HG03097 (cell line): Measurements from ENCODE around the gene FNDC5.

ENCODE experiments used
- ATAC-seq: cut with Tn5 transposase; IDR thresholded peaks from one replicate; pipeline ENCODE4 v1.9.1; 2021; ENCODE audit not compliant: unreplicated experiment, low FRiP score

The FNDC5 gene

DNA sequence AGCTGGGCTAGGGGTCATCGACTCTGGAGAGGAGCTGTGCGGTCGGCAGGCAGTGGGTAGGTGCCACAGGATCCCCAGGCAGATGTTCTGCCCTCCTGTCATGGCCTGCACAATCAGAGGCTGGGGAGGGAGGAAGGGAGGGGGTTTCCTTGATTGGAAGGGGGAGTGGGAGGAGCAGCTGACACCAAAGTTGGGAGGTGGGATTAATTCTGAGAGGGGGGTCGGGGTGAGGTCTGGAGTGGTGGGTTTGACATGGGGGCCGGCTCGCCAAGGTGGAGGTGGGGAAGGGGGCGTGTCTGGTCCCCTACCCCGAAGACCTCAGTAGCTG, 14.9 kb upstream of the FNDC5 start:
- no peak for ATAC-seq

DNA sequence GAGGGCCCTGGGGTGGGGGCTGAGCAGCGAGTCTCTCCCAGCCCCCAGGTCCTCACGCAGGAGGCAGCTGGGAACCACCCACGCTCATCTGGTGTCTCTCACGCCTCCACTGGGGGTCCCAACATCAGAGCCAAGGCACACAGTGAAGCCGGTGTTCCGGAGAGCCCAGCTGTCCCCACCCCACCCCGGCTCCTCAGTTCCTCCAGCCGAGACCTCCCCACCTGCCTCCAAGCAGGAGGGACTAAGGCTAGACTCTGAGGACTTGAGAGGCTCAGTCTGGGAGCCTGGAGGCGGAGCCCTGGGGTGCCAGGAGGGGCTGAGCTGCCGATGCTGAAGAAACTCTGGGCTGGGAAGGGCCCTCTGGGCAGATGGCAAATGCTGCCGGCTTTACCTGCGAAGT, 14.0 kb upstream of the FNDC5 start:
- ATAC-seq, result no peak

DNA sequence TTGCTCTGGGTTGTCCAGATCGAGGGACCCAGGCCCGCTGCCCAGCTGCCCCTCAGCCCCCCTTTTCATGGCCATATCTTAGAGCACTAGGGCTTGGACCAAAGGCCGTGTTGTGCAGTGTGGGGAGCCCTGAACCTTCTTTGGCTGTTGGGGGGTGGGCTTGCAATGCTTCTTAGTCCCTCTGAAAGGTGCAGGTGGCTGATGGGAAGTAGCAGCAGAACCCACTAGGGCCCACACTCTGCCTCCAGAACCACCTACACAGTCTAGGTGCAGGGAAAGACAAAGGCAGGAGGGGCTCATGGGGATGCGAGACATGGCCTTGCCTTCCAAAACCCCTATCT, 13.3 kb upstream of the FNDC5 start:
- ATAC-seq, result no peak

DNA sequence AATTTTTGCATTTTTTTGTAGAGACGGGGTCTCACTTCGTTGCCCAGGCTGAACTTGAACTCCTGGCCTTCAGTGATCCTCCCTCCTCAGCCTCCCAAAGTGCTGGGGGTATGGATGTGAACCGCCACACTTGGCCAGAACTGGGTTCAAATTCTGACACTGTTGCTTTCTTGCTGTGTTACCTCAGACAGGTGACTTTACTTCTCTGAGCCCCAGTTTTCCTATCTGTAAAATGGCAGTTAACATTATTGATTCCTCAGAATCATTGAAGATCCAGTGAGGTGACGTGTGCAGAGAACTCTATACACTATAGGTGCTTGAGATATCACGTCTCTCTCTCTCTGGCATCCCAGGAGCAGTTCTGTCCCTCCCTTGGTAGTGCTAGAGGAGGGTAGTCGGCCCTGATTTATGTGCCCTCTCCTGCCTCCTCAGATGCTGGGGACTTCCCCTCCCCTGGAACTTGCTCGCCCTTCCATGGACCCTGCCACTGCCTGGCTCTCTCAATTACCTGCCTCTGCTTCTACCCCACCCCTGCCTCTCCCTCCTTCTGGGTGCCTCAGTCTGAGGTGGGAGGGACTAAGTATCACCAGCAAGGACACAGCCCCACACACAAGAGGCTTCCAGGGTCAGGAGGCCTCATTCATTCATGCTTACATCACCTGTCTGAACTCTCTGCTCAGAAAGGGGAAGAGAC, 12.8 kb upstream of the FNDC5 start:
- no peak for ATAC-seq

DNA sequence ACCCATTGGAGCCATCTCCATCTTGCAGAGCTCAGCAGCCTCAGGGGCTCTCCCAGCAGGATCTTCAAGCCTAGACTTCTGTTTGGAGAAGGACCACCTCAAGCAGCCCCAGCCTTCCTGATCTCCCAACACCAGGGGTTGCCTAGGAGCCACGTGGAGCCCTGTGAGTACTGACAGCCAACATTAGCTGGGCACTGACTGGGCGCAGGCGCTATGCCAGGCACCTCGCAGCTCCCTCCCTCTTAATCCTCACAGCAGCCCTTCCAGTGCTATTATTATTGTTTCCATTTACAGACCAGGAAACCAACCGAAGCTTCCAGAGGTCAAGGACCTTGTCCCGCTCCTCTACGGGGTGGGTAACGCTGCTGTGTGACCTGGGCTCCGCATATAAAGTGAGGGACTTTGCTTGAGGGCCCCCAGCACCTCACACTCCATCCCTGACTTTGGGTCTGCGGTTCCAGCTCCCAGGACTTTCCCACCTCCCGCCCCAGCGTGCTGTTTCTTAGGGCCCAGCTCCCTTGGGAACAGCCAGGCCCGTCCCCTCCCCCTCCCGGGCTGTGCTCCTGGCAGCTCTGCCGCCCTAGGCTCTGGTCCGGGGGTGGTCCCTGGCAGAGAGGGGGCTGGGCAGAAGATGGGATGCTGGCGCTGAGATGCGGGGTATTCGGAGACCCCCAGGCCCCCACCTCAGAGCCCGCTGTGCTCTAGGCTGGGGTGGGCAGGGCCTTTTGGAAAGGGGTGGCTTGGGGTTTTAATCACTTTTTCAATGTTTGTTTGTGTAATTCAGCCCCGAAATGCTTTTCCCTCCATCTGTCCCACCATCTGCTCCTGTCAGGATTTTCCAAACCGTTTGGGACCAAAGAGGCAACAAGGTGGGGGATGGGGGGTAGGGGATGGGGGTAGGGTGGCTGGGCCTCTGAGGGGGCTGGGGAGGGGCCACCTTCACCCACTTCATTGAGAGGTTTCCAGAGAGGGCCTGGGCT, 11.4 kb upstream of the FNDC5 start:
- no peak for ATAC-seq

DNA sequence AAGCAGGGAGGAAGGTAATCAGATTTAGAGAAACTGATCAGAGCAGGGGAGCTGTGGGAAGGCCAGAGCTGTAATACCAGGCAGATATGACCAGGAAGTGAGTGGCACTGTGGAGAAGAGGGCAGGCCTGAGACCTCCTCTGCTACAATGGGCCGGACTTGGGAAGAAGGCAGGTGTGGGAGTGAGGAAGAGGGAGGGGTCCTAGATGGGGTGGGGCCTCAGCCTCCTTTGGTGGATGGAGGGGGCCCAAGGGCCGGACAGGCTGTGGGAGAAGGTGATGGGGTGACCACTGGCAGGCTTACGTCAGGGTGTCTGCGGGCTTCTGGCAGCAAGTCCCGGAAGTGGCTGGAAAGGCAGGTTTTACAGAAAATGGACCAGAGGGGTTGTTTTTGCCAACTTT, 10.6 kb upstream of the FNDC5 start:
- no peak for ATAC-seq

DNA sequence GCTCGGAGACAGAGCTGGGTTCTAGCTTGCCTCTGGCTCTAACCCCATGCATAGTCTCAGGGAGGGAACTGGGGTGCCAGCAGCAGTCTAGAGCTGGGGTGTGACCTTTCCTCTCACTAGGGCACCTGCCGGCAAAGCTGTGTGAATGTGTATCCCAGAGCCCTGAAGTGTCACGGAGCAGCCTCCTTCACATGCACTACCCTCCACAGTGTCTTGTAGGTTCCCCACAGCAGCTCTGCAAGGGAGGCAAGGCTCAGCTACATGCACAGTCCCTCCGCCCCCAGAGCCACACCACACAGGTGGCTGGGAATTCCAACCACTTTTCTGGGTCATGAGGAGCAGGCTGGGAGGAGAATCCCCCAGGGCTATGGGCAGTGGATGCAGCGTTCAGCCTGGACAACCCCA, 7.9 kb upstream of the FNDC5 start:
- no peak for ATAC-seq

DNA sequence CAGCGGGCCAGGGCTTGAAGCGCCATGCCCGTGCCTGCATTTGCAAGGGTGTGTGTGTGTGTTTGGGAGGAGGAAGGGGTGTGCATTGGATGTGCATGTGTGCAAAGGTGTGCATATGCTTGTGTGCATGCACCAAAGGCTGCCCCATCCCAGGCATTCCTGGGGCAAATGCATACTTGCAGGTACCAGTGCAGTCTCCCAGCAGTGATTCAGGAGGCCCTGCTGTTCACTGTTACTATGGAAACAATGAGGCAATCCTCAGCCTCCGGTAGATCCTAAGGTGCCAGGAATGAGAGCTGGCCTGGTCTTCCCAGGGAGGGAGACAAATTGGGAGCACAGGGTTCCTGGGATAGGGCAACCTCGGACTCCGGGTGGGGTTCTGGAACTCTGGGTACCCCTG, 7.5 kb upstream of the FNDC5 start:
- ATAC-seq, result no peak

DNA sequence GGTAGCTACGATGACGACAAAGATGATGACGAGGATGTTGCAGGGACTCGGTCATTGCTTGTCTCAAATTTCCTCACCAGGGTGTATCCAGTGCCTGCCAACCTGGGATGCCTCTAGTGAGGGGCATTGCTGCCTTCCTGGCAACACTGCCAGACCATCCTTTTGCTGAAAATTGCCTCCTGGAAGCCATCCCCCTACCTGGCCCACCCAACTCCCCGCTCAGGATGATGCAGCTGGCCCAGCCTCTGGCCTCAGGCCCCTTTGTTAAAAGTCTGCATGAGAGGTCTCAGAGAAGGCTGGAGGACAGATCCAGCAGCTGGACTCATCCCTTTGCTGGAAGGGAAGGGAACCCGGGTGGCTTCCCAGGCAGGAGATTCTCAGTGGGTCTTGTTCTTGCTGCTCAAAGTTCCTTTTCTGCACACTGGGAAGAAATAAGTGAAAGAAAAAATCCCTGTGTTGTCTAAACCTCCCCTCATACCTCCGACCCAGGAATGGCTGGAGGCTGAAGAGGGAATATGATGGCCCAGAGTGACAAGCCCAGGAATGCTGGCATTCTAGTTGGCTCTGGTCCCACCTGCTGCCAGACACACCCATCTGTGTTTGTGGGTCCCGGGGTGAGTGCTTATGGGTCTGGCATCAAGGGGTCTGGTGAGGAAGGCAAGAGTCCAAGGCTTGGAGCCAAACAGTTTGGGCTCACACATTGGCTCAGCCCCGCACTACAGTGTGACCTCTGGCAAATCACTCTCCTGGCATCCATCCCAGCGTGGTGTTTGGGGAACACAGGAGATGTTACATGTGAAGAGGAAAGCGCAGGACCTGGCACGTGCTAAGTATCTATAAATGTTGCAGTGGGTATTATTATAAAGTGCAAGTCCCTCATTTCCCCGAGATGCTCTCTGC, 6.7 kb upstream of the FNDC5 start:
- ATAC-seq, result no peak

DNA sequence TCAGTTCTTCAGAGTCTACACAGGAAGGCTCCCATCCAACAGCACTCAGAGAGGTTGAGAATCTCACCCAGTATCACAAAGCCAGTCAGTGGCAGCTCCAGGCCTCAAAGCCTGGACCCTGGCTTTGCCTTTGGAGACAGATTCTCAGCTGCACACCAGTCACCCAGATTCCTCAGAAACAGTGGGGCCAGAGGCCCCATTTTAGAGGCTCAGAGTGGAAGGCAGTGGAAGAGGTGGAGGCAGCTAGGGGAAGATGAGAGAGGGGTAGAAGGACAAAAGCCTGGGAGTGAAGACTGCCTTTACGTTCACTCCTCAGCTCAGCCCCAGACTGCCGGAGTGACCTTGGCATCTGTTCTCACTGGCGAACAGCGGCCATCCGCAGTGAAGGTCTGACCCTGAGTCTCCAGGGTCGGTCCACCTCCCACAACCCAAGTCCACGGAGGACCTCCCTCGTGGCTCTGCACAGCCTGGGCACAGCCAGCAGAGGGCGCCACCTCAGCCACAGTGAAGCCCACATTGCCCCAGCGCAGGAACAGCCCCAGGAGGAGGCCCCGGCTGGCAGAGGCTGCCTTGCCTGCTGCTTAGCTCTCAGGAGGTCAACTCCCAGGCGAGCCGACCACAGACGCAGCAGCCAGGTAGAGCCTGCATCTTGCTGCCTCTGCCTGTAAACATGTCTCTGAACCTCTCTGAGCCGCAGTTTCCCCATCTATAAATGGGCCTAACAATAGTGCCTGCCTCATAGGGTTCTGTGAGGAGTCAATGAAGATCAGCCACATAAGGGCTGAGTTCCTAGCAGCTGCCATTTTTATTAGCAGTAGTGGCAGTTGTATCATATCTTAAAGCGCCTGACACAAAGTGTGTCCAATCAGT, 5.9 kb upstream of the FNDC5 start:
- no peak for ATAC-seq

DNA sequence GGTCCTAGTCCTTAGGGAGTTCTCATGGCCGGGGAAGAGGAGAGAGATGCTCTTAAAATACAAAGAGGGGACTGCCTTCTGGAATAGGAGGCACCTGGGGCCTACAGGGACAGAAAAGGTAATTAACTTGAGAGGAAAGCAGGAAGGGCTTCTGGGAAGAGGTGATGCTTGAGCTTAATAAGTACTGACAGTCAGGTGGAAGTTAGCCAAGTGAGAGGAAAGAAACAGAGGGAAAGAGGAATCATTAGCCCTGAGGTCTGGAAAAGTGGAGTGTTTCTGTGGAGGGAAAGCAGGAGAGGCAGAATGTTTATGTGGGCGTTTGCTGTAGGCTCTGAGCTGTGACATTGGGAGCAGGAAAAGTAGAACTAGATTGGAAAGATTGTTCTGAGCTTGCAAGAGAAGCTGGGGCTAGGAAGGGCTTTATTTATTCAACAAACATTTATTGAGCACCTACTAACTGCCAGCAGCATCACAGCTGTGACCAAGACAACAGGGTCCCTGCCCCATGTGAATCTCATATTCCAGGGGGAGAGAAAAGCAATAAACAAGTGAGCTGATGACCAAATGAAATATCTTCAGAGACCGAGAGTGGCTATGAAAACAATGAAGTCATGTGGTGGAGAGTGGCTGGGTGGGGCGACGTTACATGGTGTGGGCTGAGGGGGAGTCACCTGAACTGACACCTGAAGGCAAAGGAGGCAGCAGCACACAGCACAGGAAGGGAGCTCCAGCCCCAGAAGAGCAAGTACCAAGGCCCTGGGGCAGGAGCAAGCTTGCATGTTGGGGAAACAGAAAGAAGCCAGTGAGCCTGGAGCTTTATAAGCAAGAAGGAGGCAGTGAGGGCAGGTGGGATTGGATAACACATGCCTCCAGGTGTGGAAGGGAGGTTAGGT, 4.4 kb upstream of the FNDC5 start:
- no peak for ATAC-seq

DNA sequence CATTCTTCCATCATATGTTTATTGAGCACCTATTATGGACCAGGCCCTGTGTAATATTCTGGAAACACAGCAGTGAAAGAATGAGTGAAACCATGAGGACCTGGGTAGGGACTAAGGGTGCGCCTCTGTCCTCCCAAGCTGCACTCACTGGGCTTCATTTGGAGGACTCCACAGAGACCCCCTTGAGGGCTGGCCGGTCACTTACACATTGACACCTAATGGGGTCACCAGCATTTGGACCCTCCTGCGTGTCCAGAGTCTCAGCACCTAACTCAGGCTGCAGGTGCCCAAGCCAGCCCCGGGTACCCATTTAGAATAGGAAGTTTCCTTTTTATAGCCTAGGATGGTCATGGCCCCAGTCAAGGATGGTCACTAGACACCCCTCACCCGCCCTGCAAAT, 2.8 kb upstream of the FNDC5 start:
- no peak for ATAC-seq

DNA sequence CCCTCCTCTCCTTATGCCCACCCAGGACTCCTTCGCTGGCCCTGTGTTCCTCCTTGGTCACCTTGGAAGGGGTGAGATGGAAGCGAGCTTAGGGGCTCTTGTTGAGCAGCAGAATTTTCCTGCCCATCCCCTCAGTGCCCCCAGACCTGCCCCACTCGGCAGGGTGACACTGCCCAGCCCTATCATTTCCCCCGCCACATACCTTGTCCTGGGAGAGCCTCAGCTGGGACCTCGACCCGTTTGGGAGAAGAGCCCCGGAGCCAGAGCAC, 1.4 kb upstream of the FNDC5 start:
- no peak for ATAC-seq

DNA sequence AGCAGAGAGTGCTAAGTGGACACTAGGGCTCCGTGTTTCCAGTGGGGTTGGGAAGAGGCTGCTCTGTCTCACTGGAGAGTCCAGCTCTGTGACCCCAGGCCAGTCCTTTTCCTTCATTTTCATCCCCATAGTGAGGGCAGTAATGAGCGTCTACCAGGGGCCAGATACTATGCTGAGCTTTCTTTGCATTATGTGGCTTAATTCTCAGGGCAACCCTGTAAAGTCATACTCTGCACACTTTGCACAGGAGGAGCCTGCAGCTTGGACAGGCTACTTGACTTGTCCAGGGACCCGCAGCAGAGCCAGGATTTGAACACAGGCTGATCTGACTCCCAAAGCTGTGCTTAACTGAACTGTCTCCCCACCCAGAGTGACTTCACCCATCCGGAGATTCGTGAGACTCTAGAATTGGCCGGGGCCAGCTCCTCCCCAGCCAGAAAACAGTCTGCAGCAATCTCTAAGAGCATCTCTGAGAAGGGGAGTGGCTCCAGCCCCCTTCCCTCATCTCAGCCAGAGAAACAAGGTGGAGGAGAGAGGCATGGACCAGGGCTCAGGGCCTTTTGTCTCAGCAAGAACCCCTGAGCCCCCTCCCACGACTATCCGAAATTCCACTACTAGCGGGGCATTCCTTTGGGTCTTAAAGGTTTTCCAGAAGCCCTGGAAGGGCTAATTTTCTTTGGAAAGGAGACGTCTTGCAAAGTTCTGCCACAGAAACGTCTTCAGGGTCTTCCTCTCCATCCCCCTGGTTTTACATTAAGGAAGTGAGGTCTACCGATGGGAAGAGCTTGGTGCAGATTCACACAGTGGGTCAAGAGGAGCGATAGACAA, 866 bp upstream of the FNDC5 start:
- ATAC-seq, result no peak

DNA sequence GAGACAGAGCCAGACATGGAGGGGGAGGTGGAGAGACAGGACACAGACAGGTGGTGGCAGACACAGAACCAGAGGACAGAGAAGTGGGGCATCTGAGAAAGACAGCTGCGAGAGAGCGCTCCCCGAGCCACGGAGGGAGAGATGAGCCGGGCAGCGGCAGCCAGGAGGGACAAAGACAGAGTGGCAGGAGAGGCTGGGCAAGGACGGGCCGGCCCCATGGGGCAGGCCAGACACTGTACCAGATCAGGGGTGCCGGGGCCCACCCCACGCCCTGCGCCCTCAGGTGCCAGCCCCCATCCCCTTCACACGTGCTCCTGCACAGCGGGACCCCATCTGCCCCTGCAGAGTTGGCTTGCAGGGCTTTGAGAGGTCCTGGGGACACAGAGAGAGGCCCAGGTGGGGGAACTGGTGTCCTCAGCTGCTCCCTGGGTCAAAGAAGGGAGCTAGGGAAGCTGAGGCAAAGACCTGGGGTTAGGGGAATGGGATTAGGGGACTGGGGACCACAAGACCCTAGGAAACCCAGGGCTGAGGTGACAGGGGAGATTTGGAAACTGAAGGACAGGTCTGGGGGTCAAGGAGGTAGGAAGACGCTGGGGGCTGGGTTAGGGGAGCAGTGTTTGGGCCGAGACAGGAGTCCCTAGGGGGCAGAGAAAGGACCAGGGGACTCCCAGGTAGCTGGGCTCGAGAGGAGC, 643 bp downstream of the FNDC5 start:
- no peak for ATAC-seq

DNA sequence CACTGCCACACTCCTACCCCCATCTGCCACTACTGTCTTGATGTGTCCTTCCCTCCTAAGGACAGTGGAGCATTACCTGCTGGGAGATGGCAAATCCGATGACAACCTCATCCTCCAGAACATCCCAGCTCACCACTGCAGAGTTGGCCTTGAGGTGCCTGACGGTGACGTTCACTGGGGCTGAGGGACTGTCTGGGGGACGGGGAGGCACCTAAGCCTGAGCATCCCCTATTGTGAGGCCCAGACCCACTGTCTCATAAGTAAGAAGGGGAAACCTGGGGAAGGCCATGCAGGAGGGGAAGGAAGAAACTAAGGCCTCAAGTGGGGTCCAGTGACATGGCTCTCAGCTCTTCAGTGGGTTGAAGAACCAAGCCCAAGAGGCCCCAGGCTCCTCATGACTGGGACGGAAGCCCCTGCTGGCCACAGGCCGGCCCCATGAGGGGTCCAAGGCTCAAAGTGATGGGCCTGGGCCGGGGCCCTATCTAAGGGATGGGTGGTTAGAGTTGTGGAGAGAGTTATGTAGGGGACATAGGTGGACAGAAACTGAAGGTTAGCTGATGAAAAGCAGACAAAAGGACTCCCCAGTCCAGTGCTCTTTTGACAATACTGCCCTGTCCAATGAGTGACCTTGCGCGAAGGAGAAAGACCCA, 1.8 kb downstream of the FNDC5 start:
- no peak for ATAC-seq

DNA sequence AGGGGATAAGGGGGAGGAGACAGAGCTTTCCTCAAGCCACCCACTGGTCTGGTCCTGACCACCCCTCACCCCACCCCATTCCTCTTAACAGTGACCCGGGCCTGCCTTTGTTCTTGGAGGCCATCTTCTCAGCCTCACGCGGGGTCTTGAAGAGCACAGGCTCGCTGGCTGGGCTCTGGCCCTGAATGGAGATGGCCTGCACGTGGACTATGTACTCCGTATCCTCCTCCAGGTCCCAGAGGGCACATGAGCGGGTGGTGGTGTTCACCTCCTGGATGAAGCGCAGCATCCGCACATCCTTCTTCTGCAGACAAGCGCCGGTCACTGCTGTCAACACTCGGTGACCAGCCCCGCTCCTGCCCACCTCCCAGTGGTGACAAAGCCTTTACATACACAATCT, 2.6 kb downstream of the FNDC5 start:
- ATAC-seq, result no peak

DNA sequence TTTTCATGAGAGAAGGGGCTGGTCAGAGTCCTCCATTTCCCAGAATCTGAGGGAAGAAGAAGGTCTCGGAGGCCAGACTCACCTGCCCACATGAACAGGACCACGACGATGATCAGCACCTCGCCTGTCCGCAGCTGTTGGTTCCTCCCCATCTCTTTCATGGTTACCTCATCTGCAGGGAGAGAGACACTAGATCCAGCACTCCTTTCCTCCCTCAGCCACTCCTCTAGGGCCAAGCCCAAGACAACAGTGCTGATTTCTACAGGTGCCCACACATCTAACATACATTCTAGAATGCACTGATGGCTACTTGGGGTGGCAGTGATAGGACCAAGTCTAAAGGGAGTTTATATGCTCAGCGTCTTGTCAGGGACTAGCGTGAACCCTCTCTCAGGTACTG, 3.0 kb downstream of the FNDC5 start:
- no peak for ATAC-seq
